Neural cell (in vitro differentiated cells): ENCODE data around the gene GFOD2. TPM values are rescaled to one million over a fixed set of nuclear protein-coding genes. Genes with fewer than 3 reads are reported as not detected.
"Not testable (repeated sequence)": the region's sequence is repeated elsewhere in the genome, so short reads cannot be mapped to it uniquely, and the experiment has no call there.

Source experiments
- H2AFZ ChIP-seq: fragments of 200-600, 300-800 bp; sonication (generic), shearing (Covaris generic); 2 replicates; pipeline ENCODE4 v1.6.0; 2014; ENCODE audit warnings: low read depth, mild to moderate bottlenecking, antibody characterized with exemption, low read length, moderate library complexity
- H3F3A ChIP-seq: fragments of 200-600 bp; shearing (Covaris generic); 2 replicates; pipeline ENCODE4 v1.6.1; 2016; ENCODE audit warnings: mild to moderate bottlenecking, moderate library complexity, mixed read lengths, antibody characterized with exemption, low read length; ENCODE audit not compliant: insufficient read depth, poor library complexity, severe bottlenecking
- H3K27ac ChIP-seq: fragments of 200-600, 300-800 bp; sonication (generic), shearing (Covaris generic); 2 replicates; pipeline ENCODE4 v1.5.1; 2014; ENCODE audit warnings: mild to moderate bottlenecking, low read length, moderate library complexity
- H3K27me3 ChIP-seq: fragments of 300-800, 200-600 bp; sonication (generic), shearing (Covaris generic); 2 replicates; pipeline ENCODE4 v1.6.0; 2014; ENCODE audit warnings: mild to moderate bottlenecking, low read depth, low read length, moderate library complexity; ENCODE audit not compliant: insufficient read depth
- H3K36me3 ChIP-seq: fragments of 300-800, 200-600 bp; sonication (generic), shearing (Covaris generic); 2 replicates; pipeline ENCODE4 v1.5.1; 2014; ENCODE audit warnings: mild to moderate bottlenecking, antibody characterized with exemption, low read length, moderate library complexity; ENCODE audit not compliant: insufficient read depth
- H3K4me2 ChIP-seq: fragments of 300-800, 200-600 bp; sonication (generic), shearing (Covaris generic); 2 replicates; pipeline ENCODE4 v1.6.0; 2014; ENCODE audit warnings: mild to moderate bottlenecking, low read length
- H3K4me3 ChIP-seq: fragments of 300-800, 200-600 bp; sonication (generic), shearing (Covaris generic); 2 replicates; pipeline ENCODE4 v1.5.1; 2014; ENCODE audit warnings: mild to moderate bottlenecking, low read length, moderate library complexity
- H3K79me2 ChIP-seq: fragments of 200-600 bp; shearing (Covaris generic); replicated peaks from 2 replicates; pipeline ENCODE4 v1.6.0; 2014; ENCODE audit warnings: mild to moderate bottlenecking, low read length, moderate library complexity; ENCODE audit not compliant: insufficient read depth
- H3K9ac ChIP-seq: fragments of 300-800, 200-600 bp; sonication (generic), shearing (Covaris generic); 2 replicates; pipeline ENCODE4 v1.6.1; 2016; ENCODE audit warnings: mild to moderate bottlenecking, low read length, mixed read lengths
- H3K9me2 ChIP-seq: fragments of 200-600 bp; shearing (Covaris generic); 2 replicates; pipeline ENCODE4 v1.6.1; 2016; ENCODE audit warnings: mild to moderate bottlenecking, low read length, mixed read lengths; ENCODE audit not compliant: insufficient read depth
- H3K9me3 ChIP-seq: fragments of 200-600, 300-800 bp; sonication (generic), shearing (Covaris generic); 2 replicates; pipeline ENCODE4 v1.6.1; 2016; ENCODE audit warnings: mild to moderate bottlenecking, mixed run types, low read length, moderate library complexity, mixed read lengths
- H4K20me1 ChIP-seq: fragments of 200-600 bp; shearing (Covaris generic); 2 replicates; pipeline ENCODE4 v1.6.1; 2016; ENCODE audit warnings: mild to moderate bottlenecking, mixed run types; ENCODE audit not compliant: insufficient read depth
- EP300 ChIP-seq: fragments of 450-650 bp; conservative IDR thresholded peaks from 2 replicates; pipeline ENCODE4 v1.6.1; 2014; ENCODE audit warnings: antibody characterized with exemption, mild to moderate bottlenecking, moderate library complexity; ENCODE audit not compliant: poor library complexity, severe bottlenecking
- EZH2 ChIP-seq: fragments of 200-600, 300-800 bp; shearing (Covaris generic), sonication (generic); IDR thresholded peaks from 2 replicates; pipeline ENCODE4 v1.6.1; 2014; ENCODE audit warnings: antibody characterized with exemption, low read length, borderline replicate concordance, mild to moderate bottlenecking; ENCODE audit not compliant: insufficient read depth, poor library complexity, severe bottlenecking
- MXI1 ChIP-seq: fragments of 450-650 bp; conservative IDR thresholded peaks from 2 replicates; pipeline ENCODE4 v1.6.1; 2014; ENCODE audit warnings: antibody characterized with exemption, mild to moderate bottlenecking; ENCODE audit not compliant: poor library complexity, severe bottlenecking
- POLR2AphosphoS5 ChIP-seq: IDR thresholded peaks from 2 replicates; pipeline ENCODE4 v1.6.1; 2012
- RAD21 ChIP-seq: fragments of 450-650 bp; conservative IDR thresholded peaks from 2 replicates; pipeline ENCODE4 v1.6.1; 2014; ENCODE audit warnings: antibody characterized with exemption, mild to moderate bottlenecking, moderate library complexity
- REST ChIP-seq: IDR thresholded peaks from 2 replicates; pipeline ENCODE4 v1.6.1; 2012; ENCODE audit warnings: borderline replicate concordance
- SMC3 ChIP-seq: fragments of 450-650 bp; conservative IDR thresholded peaks from 2 replicates; pipeline ENCODE4 v1.6.1; 2014; ENCODE audit warnings: antibody characterized with exemption, mild to moderate bottlenecking, moderate library complexity; ENCODE audit not compliant: poor library complexity
- TAF1 ChIP-seq: IDR thresholded peaks from 2 replicates; pipeline ENCODE4 v1.6.1; 2012; ENCODE audit warnings: low read depth
- polyA plus RNA-seq: library from polyadenylated mRNA; depleted of rRNA; stranded (reverse); fragments of >200 nt; gene quantifications from 2 replicates; pipeline ENCODE4 v1.2.3, GENCODE V29; 2014
- TF ChIP-seq, protein P1 (sequence below): fragments of 450-650 bp; IDR thresholded peaks from 2 replicates; pipeline ENCODE4 v1.5.1; 2014; ENCODE audit warnings: antibody characterized with exemption, mild to moderate bottlenecking, moderate library complexity; ENCODE audit not compliant: poor library complexity, severe bottlenecking

Gene GFOD2
- polyA plus RNA-seq, 1 donor from 2014 or later, result 88.4 TPM

DNA sequence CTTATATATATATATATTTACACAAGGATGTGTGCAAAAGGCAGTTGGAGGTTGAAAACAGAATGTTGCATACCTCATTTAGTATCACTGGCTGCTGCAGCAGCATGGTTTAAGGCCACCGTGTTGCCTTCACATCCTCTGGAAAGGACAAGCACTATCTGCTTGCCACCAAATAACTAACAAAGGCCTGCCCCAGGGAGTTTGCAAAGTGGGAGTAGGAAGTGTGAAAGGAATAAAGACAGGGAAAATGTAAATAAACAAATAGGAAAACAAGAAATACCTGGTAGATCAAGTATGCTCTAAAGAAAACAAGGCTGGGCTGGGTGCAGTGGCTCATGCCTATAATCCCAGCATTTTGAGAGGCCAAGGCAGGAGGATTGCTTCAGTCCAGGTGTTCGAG is 33.5 kb upstream of the GFOD2 start:
- no peaks in the 10 kb centered on the region for H3F3A ChIP-seq
- no peak overlapping the region for H3K27ac ChIP-seq
- no peak overlapping the region for H2AFZ ChIP-seq
- H3K79me2 ChIP-seq, result no peaks in the 10 kb centered on the region
- no peaks in the 10 kb centered on the region for H4K20me1 ChIP-seq
- no peak overlapping the region for H3K4me2 ChIP-seq
- TF ChIP-seq EZH2, result no peak
- H3K9me3 ChIP-seq, result no peaks in the 10 kb centered on the region
- H3K36me3 ChIP-seq, result no peaks in the 10 kb centered on the region
- no peaks in the 10 kb centered on the region for H3K27me3 ChIP-seq
- H3K9ac ChIP-seq, result no peak overlapping the region
- H3K4me3 ChIP-seq, result no peak overlapping the region
- no peaks in the 10 kb centered on the region for H3K9me2 ChIP-seq

GRCh38 chr16:67751331-67751730 is 32.2 kb upstream of the GFOD2 start:
- not testable (repeated sequence) for H3K9me3 ChIP-seq, H3K79me2 ChIP-seq, H3K9me2 ChIP-seq

GRCh38 chr16:67750466-67750865 is 31.4 kb upstream of the GFOD2 start:
- H3K36me3 ChIP-seq, result no peaks in the 10 kb centered on the region
- no peaks in the 10 kb centered on the region for H4K20me1 ChIP-seq
- TF ChIP-seq SMC3, result no peak
- TF ChIP-seq, protein P1, sequence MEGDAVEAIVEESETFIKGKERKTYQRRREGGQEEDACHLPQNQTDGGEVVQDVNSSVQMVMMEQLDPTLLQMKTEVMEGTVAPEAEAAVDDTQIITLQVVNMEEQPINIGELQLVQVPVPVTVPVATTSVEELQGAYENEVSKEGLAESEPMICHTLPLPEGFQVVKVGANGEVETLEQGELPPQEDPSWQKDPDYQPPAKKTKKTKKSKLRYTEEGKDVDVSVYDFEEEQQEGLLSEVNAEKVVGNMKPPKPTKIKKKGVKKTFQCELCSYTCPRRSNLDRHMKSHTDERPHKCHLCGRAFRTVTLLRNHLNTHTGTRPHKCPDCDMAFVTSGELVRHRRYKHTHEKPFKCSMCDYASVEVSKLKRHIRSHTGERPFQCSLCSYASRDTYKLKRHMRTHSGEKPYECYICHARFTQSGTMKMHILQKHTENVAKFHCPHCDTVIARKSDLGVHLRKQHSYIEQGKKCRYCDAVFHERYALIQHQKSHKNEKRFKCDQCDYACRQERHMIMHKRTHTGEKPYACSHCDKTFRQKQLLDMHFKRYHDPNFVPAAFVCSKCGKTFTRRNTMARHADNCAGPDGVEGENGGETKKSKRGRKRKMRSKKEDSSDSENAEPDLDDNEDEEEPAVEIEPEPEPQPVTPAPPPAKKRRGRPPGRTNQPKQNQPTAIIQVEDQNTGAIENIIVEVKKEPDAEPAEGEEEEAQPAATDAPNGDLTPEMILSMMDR, result no peak
- no peak for TF ChIP-seq RAD21
- TF ChIP-seq TAF1, result no peak
- TF ChIP-seq MXI1, result no peak
- no peak for TF ChIP-seq REST
- TF ChIP-seq EZH2, result no peak
- no peak for TF ChIP-seq POLR2AphosphoS5
- TF ChIP-seq EP300, result no peak
- no peaks in the 10 kb centered on the region for H3K79me2 ChIP-seq
- no peaks in the 10 kb centered on the region for H3K9me2 ChIP-seq
- no peaks in the 10 kb centered on the region for H3F3A ChIP-seq
- H3K27ac ChIP-seq, result no peak overlapping the region
- H3K4me2 ChIP-seq, result no peak overlapping the region
- no peaks in the 10 kb centered on the region for H3K9me3 ChIP-seq
- H2AFZ ChIP-seq, result no peak overlapping the region
- no peak overlapping the region for H3K9ac ChIP-seq
- no peak overlapping the region for H3K4me3 ChIP-seq
- no peaks in the 10 kb centered on the region for H3K27me3 ChIP-seq

More at GRCh38 chr16:67751331-67751730, 32.2 kb upstream of the GFOD2 start:
- not testable (repeated sequence) for H4K20me1 ChIP-seq, H3K27ac ChIP-seq, H3K4me3 ChIP-seq, H3F3A ChIP-seq, H3K9ac ChIP-seq, H2AFZ ChIP-seq, H3K36me3 ChIP-seq, H3K4me2 ChIP-seq, H3K27me3 ChIP-seq
